Ishikawa (cell line): Measurements from ENCODE around the gene TPCN2.

Source experiments
- EGR1 ChIP-seq: IDR thresholded peaks from 2 replicates; pipeline ENCODE4 v1.6.1; 2012
- EP300 ChIP-seq: IDR thresholded peaks from 2 replicates; pipeline ENCODE4 v1.6.1; 2012; ENCODE audit warnings: borderline replicate concordance
- MAX ChIP-seq: IDR thresholded peaks from 2 replicates; pipeline ENCODE4 v1.6.1; 2012
- NFIC ChIP-seq: IDR thresholded peaks from 2 replicates; pipeline ENCODE4 v1.6.1; 2012
- RAD21 ChIP-seq: IDR thresholded peaks from 2 replicates; pipeline ENCODE4 v1.6.1; 2012; ENCODE audit warnings: low read depth
- TAF1 ChIP-seq: IDR thresholded peaks from 2 replicates; pipeline ENCODE4 v1.6.1; 2012; ENCODE audit warnings: low read depth, mild to moderate bottlenecking
- TEAD4 ChIP-seq: IDR thresholded peaks from 2 replicates; pipeline ENCODE4 v1.6.1; 2012

- TF ChIP-seq EP300 (no peak), NFIC (no peak), TEAD4 (no peak), EGR1 (no peak), MAX (no peak), RAD21 (no peak), TAF1 (no peak)
Observed at GRCh38 chr11:69110451-69110850, 61.7 kb downstream of the TPCN2 start.
